GM23338 (cell line): Measurements from ENCODE around the gene ATXN7.

Experiments used
- EZH2phosphoT487 ChIP-seq: fragments of 200-600 bp; sonication (generic); IDR thresholded peaks from one replicate; pipeline ENCODE4 v1.8.1; 2018; ENCODE audit warnings: antibody characterized with exemption; ENCODE audit not compliant: unreplicated experiment
- TF ChIP-seq, protein P1 (sequence below): IDR thresholded peaks from 2 replicates; pipeline ENCODE4 v1.6.1; 2016; ENCODE audit warnings: antibody characterized with exemption
- TF ChIP-seq, protein P2 (sequence below), 2 experiments: fragments of 200-600 bp in 1 of 2; sonication (generic) in 1 of 2; conservative IDR thresholded peaks; 2 replicates each; pipeline versions ENCODE4 v1.5.1 to v1.6.1; 2016 to 2017; ENCODE audit warnings: antibody characterized with exemption in 2 of 2, low read depth in 2 of 2, mild to moderate bottlenecking in 2 of 2, moderate library complexity in 1 of 2

DNA sequence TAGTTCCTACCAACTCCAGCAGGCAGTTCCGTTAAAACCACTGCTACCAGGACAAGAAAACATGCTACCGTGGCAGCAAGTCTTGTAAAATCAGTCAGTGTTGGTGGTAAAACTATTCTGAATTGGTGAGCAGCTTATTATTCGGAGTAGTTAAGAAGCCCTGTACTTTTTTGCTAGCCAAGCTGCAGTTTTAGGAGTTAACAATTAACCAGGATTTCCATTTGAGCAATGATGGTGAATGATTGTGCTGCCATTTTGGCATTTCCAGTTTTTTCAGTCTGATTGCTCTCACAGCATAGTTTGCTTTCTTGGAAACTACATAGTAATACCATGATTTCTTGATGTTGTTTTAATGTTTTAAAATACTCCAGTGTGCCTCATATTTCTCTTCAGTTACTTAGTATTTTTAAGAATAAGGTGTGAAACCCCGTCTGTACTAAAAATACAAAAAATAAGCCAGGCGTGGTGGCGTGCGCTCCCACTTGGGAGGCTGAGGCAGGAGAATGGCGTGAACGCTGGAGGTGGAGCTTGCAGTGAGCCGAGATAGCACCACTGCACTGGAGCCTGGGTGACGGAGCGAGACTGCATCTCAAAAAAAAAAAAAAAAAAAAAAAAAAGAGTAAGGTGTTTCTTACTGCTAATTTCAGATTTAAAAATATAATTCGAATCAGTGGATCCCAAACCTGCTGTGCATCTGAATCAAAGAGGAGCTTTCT lies 92.3 kb downstream of the ATXN7 start:
- TF ChIP-seq, protein P1, sequence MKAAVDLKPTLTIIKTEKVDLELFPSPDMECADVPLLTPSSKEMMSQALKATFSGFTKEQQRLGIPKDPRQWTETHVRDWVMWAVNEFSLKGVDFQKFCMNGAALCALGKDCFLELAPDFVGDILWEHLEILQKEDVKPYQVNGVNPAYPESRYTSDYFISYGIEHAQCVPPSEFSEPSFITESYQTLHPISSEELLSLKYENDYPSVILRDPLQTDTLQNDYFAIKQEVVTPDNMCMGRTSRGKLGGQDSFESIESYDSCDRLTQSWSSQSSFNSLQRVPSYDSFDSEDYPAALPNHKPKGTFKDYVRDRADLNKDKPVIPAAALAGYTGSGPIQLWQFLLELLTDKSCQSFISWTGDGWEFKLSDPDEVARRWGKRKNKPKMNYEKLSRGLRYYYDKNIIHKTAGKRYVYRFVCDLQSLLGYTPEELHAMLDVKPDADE = no peak
- TF ChIP-seq, protein P2, sequence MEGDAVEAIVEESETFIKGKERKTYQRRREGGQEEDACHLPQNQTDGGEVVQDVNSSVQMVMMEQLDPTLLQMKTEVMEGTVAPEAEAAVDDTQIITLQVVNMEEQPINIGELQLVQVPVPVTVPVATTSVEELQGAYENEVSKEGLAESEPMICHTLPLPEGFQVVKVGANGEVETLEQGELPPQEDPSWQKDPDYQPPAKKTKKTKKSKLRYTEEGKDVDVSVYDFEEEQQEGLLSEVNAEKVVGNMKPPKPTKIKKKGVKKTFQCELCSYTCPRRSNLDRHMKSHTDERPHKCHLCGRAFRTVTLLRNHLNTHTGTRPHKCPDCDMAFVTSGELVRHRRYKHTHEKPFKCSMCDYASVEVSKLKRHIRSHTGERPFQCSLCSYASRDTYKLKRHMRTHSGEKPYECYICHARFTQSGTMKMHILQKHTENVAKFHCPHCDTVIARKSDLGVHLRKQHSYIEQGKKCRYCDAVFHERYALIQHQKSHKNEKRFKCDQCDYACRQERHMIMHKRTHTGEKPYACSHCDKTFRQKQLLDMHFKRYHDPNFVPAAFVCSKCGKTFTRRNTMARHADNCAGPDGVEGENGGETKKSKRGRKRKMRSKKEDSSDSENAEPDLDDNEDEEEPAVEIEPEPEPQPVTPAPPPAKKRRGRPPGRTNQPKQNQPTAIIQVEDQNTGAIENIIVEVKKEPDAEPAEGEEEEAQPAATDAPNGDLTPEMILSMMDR (conservative IDR thresholded peaks at IDR 0.05; ENCODE audit: low read depth in 2 of 2) = no peak
- no peak for TF ChIP-seq EZH2phosphoT487
